Activated effector memory CD4-positive, alpha-beta T cell treated with anti-CD3 and anti-CD28 coated beads, Interleukin-2, amount 50 U/mL, for 16 hours (primary cell): ENCODE results near the gene CLSTN3.

ENCODE experiments used
- DNase-seq: peaks from one replicate; pipeline ENCODE4 v3.0.0-alpha.2; 2020

The CLSTN3 gene

GRCh38 chr12:7128681-7129286 is 1.4 kb upstream of the CLSTN3 start, which contains the start of gene RBP5:
TSS of gene RBP5 (minus strand) at chr12:7128889. CDS start at chr12:7128775, 114 bp downstream.
- peak; percentile 57 for DNase-seq

- no peak for DNase-seq
These were observed 792 bp upstream of the CLSTN3 start for GRCh38 chr12:7129287-7129871.

GRCh38 chr12:7130701-7131501 is 730 bp downstream of the CLSTN3 start:
- peak; percentile 84 for DNase-seq

GRCh38 chr12:7131502-7131866 is 1.3 kb downstream of the CLSTN3 start:
- peak; percentile 73 for DNase-seq

GRCh38 chr12:7134396-7135166 is 4.4 kb downstream of the CLSTN3 start:
- no peak for DNase-seq

- DNase-seq, result no peak
These were observed 5.9 kb downstream of the CLSTN3 start for GRCh38 chr12:7136071-7136470.

GRCh38 chr12:7136676-7137075 is 6.5 kb downstream of the CLSTN3 start:
- no peak for DNase-seq

- no peak for DNase-seq
These were observed 7.7 kb downstream of the CLSTN3 start for GRCh38 chr12:7137908-7138307.

GRCh38 chr12:7139200-7139599 is 9.0 kb downstream of the CLSTN3 start:
- no peak for DNase-seq

GRCh38 chr12:7141351-7142005 is 11.3 kb downstream of the CLSTN3 start:
- DNase-seq, result no peak

- DNase-seq, result peak; percentile 84
These were observed 12.0 kb downstream of the CLSTN3 start for GRCh38 chr12:7142056-7142644.

- DNase-seq, result no peak
These were observed 12.8 kb downstream of the CLSTN3 start for GRCh38 chr12:7142809-7143465.

- DNase-seq, result no peak
These were observed 13.4 kb downstream of the CLSTN3 start for GRCh38 chr12:7143564-7143963.

- DNase-seq, result no peak
These were observed 14.4 kb downstream of the CLSTN3 start for GRCh38 chr12:7144414-7145120.

GRCh38 chr12:7145671-7146070 is 15.5 kb downstream of the CLSTN3 start:
- DNase-seq, result no peak

- no peak for DNase-seq
These were observed 16.1 kb downstream of the CLSTN3 start for GRCh38 chr12:7146228-7146627.

GRCh38 chr12:7146906-7147305 is 16.7 kb downstream of the CLSTN3 start:
- DNase-seq, result no peak

GRCh38 chr12:7150356-7150755 is 20.2 kb downstream of the CLSTN3 start:
- DNase-seq, result no peak

GRCh38 chr12:7150841-7151240 is 20.7 kb downstream of the CLSTN3 start:
- DNase-seq, result no peak

- no peak for DNase-seq
These were observed 21.4 kb downstream of the CLSTN3 start for GRCh38 chr12:7151532-7151931.

GRCh38 chr12:7152818-7153217 is 22.6 kb downstream of the CLSTN3 start:
- DNase-seq, result no peak
